ENCODE data around the gene RNF222.

DNA sequence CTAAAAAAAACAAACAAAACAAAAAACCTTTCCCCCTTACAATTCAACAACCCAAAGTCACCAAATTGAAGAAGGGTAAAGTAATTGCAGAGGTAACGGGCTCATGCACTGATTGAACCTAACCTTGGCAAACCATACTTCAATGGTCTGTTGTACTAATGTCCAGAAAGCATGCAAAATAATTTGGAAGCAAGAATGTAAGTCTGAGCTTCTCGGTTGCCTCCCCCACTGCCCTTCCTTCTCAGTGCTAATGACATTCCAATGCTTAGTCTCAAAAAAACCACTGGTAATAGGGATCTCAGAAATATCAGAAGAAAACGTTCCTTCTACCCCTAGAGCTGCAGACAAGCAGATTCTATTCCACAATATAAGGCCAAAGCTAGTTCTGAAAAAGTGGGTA is 36.9 kb downstream of the RNF222 start:
- TF ChIP-seq, protein P1, sequence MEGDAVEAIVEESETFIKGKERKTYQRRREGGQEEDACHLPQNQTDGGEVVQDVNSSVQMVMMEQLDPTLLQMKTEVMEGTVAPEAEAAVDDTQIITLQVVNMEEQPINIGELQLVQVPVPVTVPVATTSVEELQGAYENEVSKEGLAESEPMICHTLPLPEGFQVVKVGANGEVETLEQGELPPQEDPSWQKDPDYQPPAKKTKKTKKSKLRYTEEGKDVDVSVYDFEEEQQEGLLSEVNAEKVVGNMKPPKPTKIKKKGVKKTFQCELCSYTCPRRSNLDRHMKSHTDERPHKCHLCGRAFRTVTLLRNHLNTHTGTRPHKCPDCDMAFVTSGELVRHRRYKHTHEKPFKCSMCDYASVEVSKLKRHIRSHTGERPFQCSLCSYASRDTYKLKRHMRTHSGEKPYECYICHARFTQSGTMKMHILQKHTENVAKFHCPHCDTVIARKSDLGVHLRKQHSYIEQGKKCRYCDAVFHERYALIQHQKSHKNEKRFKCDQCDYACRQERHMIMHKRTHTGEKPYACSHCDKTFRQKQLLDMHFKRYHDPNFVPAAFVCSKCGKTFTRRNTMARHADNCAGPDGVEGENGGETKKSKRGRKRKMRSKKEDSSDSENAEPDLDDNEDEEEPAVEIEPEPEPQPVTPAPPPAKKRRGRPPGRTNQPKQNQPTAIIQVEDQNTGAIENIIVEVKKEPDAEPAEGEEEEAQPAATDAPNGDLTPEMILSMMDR (IDR thresholded peaks at IDR 0.05), result no peak
- TF ChIP-seq POLR2A (IDR thresholded peaks at IDR 0.05), result no peak
- no peak for TF ChIP-seq POLR2AphosphoS5 (IDR thresholded peaks at IDR 0.05)
